Kidney (tissue), 14 donors: ENCODE results near the gene SAXO2. TPM values are rescaled to one million over a fixed set of nuclear protein-coding genes. Genes with fewer than 3 reads are reported as not detected.
"Not testable (repeated sequence)": the region's sequence is repeated elsewhere in the genome, so short reads cannot be mapped to it uniquely, and the experiment has no call there.

Experiments
- DNase-seq, 5 donors: peaks; one replicate each; pipeline ENCODE4 v3.0.0-alpha.2; 2013 to 2020
- FAIRE-seq: peaks from 2 replicates; lab custom pipeline; 2012; peaks lifted over from hg19 to GRCh38; lab: Jason Lieb, UNC
- H3K27ac ChIP-seq, 2 donors: one replicate each; pipeline ENCODE4 v1.7.0; 2013; ENCODE audit warnings: low read depth in 2 of 2, low read length in 2 of 2, inconsistent platforms in 1 of 2
- H3K27me3 ChIP-seq: one replicate; pipeline ENCODE4 v1.7.1; 2013; ENCODE audit warnings: low read length, inconsistent platforms; ENCODE audit not compliant: control insufficient read depth, insufficient read depth
- H3K36me3 ChIP-seq, 3 donors: one replicate each; pipeline versions ENCODE4 v1.7.0 to v1.7.1; 2013; ENCODE audit warnings: low read length in 3 of 3, control low read depth in 1 of 3, inconsistent platforms in 1 of 3; ENCODE audit not compliant: insufficient read depth in 3 of 3, control insufficient read depth in 2 of 3
- H3K4me1 ChIP-seq, 3 donors: one replicate each; pipeline versions ENCODE4 v1.7.0 to v1.7.1; 2013; ENCODE audit warnings: low read length in 3 of 3, inconsistent platforms in 1 of 3, low read depth in 1 of 3; ENCODE audit not compliant: control insufficient read depth in 2 of 3, insufficient read depth in 2 of 3
- H3K4me3 ChIP-seq, 3 donors: one replicate each; pipeline versions ENCODE4 v1.7.0 to v1.8.1; 2013; ENCODE audit warnings: low read length in 3 of 3, control low read depth in 1 of 3, inconsistent platforms in 1 of 3
- H3K9ac ChIP-seq, 3 donors: one replicate each; pipeline versions ENCODE4 v1.7.0 to v1.7.1; 2013; ENCODE audit warnings: low read length in 3 of 3, control low read depth in 1 of 3, inconsistent platforms in 1 of 3
- H3K9me3 ChIP-seq, 3 donors: one replicate each; pipeline versions ENCODE4 v1.7.0 to v1.7.1; 2013; ENCODE audit warnings: low read length in 3 of 3, control low read depth in 1 of 3, inconsistent platforms in 1 of 3; ENCODE audit not compliant: control insufficient read depth in 2 of 3, insufficient read depth in 1 of 3
- CTCF ChIP-seq: IDR thresholded peaks from 3 replicates; pipeline ENCODE4 v1.5.1; 2012; ENCODE audit warnings: mild to moderate bottlenecking, moderate library complexity, borderline replicate concordance; ENCODE audit not compliant: insufficient read depth; ENCODE audit errors: extremely low read depth
- intact Hi-C: fragments of 100-400 bp; cut with DNase I; formaldehyde crosslinking; loops from one replicate; pipeline ENCODE4 v1.11.1; 2022
- polyA plus RNA-seq: library from polyadenylated mRNA; stranded (reverse); fragments of 350-450 nt; fragmentation: Illumina TruSeq; extraction: RNeasy Lipid Tissue Mini Kit (QIAGEN cat#74804); gene quantifications from one replicate; pipeline ENCODE4 v1.2.3, GENCODE V29; 2014; ENCODE audit warnings: low read depth, low replicate concordance; ENCODE audit not compliant: insufficient read depth
- total RNA-seq: library from RNA; stranded (reverse); fragmentation: NEBNext Ultra II Directional; extraction: Animal tissue kit (Norgen Biotek cat#: 25700); gene quantifications from one replicate; pipeline ENCODE4 v1.2.1, GENCODE V29; 2021
- donor health status: control.
- donor health status: control.
- donor health status: control.
- donor health status: control.
- donor health status: control.
- donor health status: DM: yes; HTN: yes; CAD: no.
- donor health status: Normal renal cell carcinoma (clear cell type).

Gene SAXO2
- total and polyA plus RNA-seq, 2 donors from 2014 or later = 3.2 to 5.1 TPM

DNA sequence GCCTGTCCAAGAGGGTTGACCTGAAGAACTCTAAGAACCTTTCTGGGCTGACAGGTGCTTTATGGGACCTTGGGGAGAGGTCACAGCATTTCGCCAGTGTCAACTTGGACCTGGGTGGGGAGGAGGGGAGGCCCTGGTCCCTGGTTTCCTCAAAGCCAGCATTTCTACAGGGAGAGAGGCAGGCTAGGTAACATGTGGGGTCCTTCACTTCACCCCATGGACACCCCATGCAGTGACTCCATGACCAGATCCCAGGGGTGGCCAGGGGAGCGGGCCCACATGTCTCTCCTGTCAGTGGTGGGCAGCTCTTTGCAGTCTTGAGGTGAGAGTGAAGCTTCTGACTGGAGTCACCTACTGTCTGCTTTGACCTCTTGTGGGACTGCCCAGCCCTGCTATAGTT, 50.8 kb downstream of the SAXO2 start:
- Histone ChIP-seq H3K36me3 (no peaks in the 10 kb centered on the region), H3K4me3 (no peak overlapping the region), H3K9ac (no peak overlapping the region), H3K9me3 (no peaks in the 10 kb centered on the region), H3K27ac (no peak overlapping the region), H3K4me1 (no peaks in the 10 kb centered on the region), H3K27me3 (no peaks in the 10 kb centered on the region)
- no peak for DNase-seq
- TF ChIP-seq CTCF = no peak
- intact Hi-C loops = no loop called here
- FAIRE-seq = no peak

DNA sequence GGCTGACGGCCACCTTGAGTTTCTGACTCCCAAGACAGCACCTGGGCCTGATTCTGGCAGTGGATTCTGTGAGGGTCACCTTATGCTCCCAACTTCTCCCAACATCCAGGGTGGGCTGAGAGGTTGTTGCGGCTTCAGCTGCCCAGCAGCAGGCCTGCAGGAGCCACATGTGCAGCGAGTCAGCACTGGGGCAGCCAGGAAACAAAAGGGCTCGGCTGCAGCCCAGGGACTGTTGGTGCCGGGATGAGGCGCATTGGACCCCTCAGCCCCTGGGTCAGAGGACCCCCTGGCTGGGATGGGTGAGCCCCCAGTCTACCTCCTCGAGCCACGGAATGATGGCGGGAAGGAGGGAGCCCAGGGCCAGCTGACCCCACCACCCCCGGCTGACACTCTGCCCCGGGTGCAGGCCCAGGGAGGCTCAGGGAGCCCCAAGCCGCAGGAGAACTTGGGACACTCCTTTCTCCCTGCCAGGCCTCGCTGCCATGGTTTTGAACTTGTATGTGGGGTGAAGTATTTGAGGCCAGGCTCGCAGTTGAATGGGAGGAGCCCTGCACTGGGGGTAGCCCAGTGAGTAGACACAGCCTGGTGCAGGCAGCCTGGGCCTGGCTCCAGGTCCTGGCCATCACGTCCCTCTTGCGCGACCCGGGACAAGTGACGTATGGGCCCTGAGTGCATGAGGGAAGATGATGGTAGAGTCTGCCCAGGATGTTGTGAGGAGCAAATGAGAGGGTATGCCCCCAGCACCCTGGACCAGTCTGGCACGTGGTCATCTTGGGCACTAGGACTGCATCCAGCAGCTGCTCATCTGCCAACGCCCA, 51.5 kb downstream of the SAXO2 start:
- intact Hi-C loops, H3K36me3 ChIP-seq, H3K27me3 ChIP-seq, H3K4me1 ChIP-seq, DNase-seq, H3K9ac ChIP-seq, FAIRE-seq, H3K4me3 ChIP-seq, H3K9me3 ChIP-seq, H3K27ac ChIP-seq: not testable (repeated sequence)

DNA sequence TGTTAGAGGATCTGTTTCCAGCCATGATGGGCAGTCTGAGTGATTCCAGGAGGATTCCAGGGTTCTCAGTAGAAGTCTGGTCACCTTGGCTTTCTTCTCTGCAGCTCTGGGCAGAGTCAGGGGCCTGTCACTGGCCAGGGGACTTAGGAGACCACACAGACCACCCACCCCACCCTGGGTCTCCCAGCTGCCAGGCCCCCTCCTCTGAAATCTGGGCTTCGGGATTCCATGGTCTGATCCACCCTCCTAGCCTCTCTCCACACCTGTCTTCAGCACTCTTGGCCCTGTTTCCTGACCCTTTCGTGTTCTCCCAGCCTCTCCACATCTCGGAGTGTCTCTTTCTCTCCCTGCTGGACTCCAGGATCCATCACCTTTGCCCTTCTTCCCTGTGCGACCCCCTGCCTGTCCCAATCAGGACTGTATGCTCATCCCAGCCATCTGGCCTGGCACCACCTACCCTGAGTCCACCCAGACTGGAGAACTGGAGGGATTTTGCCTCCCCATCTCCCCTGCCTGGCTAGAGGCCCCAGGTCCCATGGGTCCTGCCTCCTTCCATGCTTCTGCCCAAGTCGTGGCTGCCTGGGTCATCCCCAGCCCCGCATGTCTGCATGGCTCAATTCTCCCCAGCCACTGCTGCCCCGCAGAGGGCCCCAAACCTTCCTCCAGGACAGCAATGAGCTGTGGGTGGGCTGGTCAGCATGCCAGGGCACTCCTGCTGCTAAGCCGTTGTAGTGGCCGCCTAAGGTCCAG, 52.3 kb downstream of the SAXO2 start:
- FAIRE-seq = no peak
- intact Hi-C loops = no loop called here

More for the DNA sequence above, 52.3 kb downstream of the SAXO2 start:
- no peaks in the 10 kb centered on the region for H3K27me3 ChIP-seq
- peak in 1 of 5 donors; percentile 21 for DNase-seq
- no peaks in the 10 kb centered on the region for H3K36me3 ChIP-seq
- no peak for TF ChIP-seq CTCF
- H3K27ac ChIP-seq = no peak overlapping the region
- H3K4me3 ChIP-seq = no peak overlapping the region
- H3K4me1 ChIP-seq = no peaks in the 10 kb centered on the region
- H3K9ac ChIP-seq = no peak overlapping the region
- H3K9me3 ChIP-seq = no peaks in the 10 kb centered on the region
